Mesendoderm (in vitro differentiated cells): ENCODE results near the gene SYPL1.

Experiments used
- DNase-seq: peaks from one replicate; pipeline ENCODE4 v3.0.0; 2013
- H2AK5ac ChIP-seq: 2 replicates; pipeline ENCODE4 v1.6.1; 2013; ENCODE audit warnings: low read length, inconsistent platforms
- H2BK120ac ChIP-seq: 2 replicates; pipeline ENCODE4 v1.6.1; 2013; ENCODE audit warnings: low read depth, mild to moderate bottlenecking, low read length, moderate library complexity, mixed read lengths
- H2BK15ac ChIP-seq: replicated peaks from 2 replicates; pipeline ENCODE4 v1.6.1; 2013; ENCODE audit warnings: low read depth, mild to moderate bottlenecking, moderate library complexity
- H2BK5ac ChIP-seq: 2 replicates; pipeline ENCODE4 v1.6.1; 2013; ENCODE audit warnings: low read length, inconsistent platforms
- H3K18ac ChIP-seq: 2 replicates; pipeline ENCODE4 v1.6.1; 2013; ENCODE audit warnings: mild to moderate bottlenecking, low read length, mixed read lengths
- H3K23ac ChIP-seq: one replicate; pipeline ENCODE4 v1.6.1; 2013; ENCODE audit warnings: low read length
- H3K27ac ChIP-seq: 2 replicates; pipeline ENCODE4 v1.5.1; 2013; ENCODE audit warnings: low read depth, mild to moderate bottlenecking, inconsistent platforms, low read length, moderate library complexity
- H3K27me3 ChIP-seq: 2 replicates; pipeline ENCODE4 v1.6.1; 2013; ENCODE audit warnings: low read length, control low read depth, mild to moderate bottlenecking, inconsistent platforms; ENCODE audit not compliant: insufficient read depth, poor library complexity
- H3K36me3 ChIP-seq: 2 replicates; pipeline ENCODE4 v1.6.1; 2013; ENCODE audit warnings: low read length, inconsistent platforms; ENCODE audit not compliant: control insufficient read depth, insufficient read depth
- H3K4ac ChIP-seq: one replicate; pipeline ENCODE4 v1.6.1; 2013; ENCODE audit warnings: low read depth, mild to moderate bottlenecking, low read length, moderate library complexity
- H3K4me1 ChIP-seq: 2 replicates; pipeline ENCODE4 v1.6.1; 2013; ENCODE audit warnings: low read depth, low read length, inconsistent platforms; ENCODE audit not compliant: control insufficient read depth
- H3K4me2 ChIP-seq: 2 replicates; pipeline ENCODE4 v1.6.1; 2013; ENCODE audit warnings: low read length
- H3K4me3 ChIP-seq: 2 replicates; pipeline ENCODE4 v1.5.1; 2013; ENCODE audit warnings: mild to moderate bottlenecking, low read length
- H3K56ac ChIP-seq: one replicate; pipeline ENCODE4 v1.6.1; 2013; ENCODE audit warnings: low read length
- H3K79me1 ChIP-seq: 2 replicates; pipeline ENCODE4 v1.6.1; 2013; ENCODE audit warnings: low read length, inconsistent platforms
- H3K79me2 ChIP-seq: 2 replicates; pipeline ENCODE4 v1.6.1; 2013; ENCODE audit warnings: mild to moderate bottlenecking, low read length; ENCODE audit not compliant: control insufficient read depth, insufficient read depth
- H3K9ac ChIP-seq: 2 replicates; pipeline ENCODE4 v1.6.1; 2013; ENCODE audit warnings: low read length, inconsistent platforms
- H4K5ac ChIP-seq: one replicate; pipeline ENCODE4 v1.6.1; 2013; ENCODE audit warnings: low read length
- H4K8ac ChIP-seq: one replicate; pipeline ENCODE4 v1.6.1; 2013; ENCODE audit warnings: low read depth, mild to moderate bottlenecking, control low read depth, low read length, moderate library complexity
- WGBS: extraction: QIAGEN DNeasy Blood & Tissue Kit; methylation state at CpG from one replicate; pipeline ENCODE4 v1.1.7; 2013; ENCODE audit warnings: low lambda C conversion rate, missing lambda C conversion rate; ENCODE audit not compliant: insufficient coverage; ENCODE audit errors: extremely low coverage; 5-methylcytosine and 5-hydroxymethylcytosine counted together

Gene SYPL1

GRCh38 chr7:106108991-106109390 is 3.1 kb downstream of the SYPL1 start:
- Histone ChIP-seq H2BK120ac (no peak overlapping the region), H4K5ac (no peak overlapping the region), H2AK5ac (no peak overlapping the region), H2BK5ac (no peak overlapping the region), H3K4me1 (peaks cover 5% of the 10 kb centered on the region), H3K4me2 (no peak overlapping the region), H3K79me1 (peaks cover 9% of the 10 kb centered on the region), H3K4me3 (no peak overlapping the region), H3K27ac (no peak overlapping the region), H3K79me2 (peaks cover 42% of the 10 kb centered on the region), H3K56ac (no peak overlapping the region), H3K23ac (no peak overlapping the region), H4K8ac (no peak overlapping the region), H3K9ac (no peak overlapping the region), H3K18ac (no peak overlapping the region), H2BK15ac (no peak overlapping the region), H3K4ac (no peak overlapping the region), H3K36me3 (no peaks in the 10 kb centered on the region), H3K27me3 (no peaks in the 10 kb centered on the region)
- DNase-seq: no peak
- no CpG with 5 or more reads among the region's 1 CpG for WGBS

DNA sequence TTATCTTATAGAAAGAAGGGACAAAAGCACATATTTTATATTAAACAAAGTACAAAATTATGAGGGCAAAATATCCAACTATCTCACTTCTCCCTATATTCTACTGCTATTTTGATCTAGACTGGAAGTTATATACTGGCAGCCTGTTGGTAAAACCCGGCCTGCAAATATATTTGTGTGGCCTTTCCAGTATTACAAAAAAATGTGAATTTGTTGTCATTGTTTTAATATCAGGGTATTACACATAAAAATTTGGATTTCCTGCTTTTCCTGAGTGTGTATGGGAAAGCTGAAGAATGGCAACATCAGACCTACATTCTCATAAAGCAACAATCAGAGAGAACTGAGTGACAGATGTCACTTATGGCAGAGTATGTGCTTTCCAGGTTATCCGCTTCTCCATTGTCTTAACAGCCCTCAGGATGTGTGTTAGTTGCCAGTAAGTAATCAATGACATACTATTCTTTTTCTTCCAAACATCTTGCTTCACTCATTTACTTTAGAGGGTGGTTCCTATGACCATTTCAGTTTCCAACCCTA is 7.3 kb downstream of the SYPL1 start:
- Histone ChIP-seq H2BK15ac (no peak overlapping the region), H3K56ac (no peak overlapping the region), H3K79me2 (peaks cover 51% of the 10 kb centered on the region), H3K79me1 (peaks cover 11% of the 10 kb centered on the region), H3K27me3 (no peaks in the 10 kb centered on the region), H4K8ac (no peak overlapping the region), H2BK5ac (no peak overlapping the region), H3K4me2 (no peak overlapping the region), H3K9ac (no peak overlapping the region), H3K4ac (no peak overlapping the region), H4K5ac (no peak overlapping the region), H3K18ac (no peak overlapping the region), H3K4me3 (no peak overlapping the region), H2BK120ac (no peak overlapping the region), H3K23ac (no peak overlapping the region), H3K36me3 (no peaks in the 10 kb centered on the region), H3K27ac (no peak overlapping the region), H2AK5ac (no peak overlapping the region), H3K4me1 (peaks cover 4% of the 10 kb centered on the region)
- DNase-seq: no peak
- WGBS: no CpG with 5 or more reads among the region's 2 CpGs

- Histone ChIP-seq H3K23ac (no peak overlapping the region), H4K5ac (no peak overlapping the region), H3K27ac (no peak overlapping the region), H3K79me1 (peaks cover 8% of the 10 kb centered on the region), H2AK5ac (no peak overlapping the region), H3K4me3 (no peak overlapping the region), H3K79me2 (peaks cover 39% of the 10 kb centered on the region), H3K56ac (no peak overlapping the region), H3K9ac (no peak overlapping the region), H3K18ac (no peak overlapping the region), H2BK120ac (no peak overlapping the region), H3K4ac (no peak overlapping the region), H3K4me1 (peaks cover 2% of the 10 kb centered on the region), H3K36me3 (no peaks in the 10 kb centered on the region), H2BK15ac (no peak overlapping the region), H4K8ac (no peak overlapping the region), H2BK5ac (no peak overlapping the region), H3K4me2 (no peak overlapping the region), H3K27me3 (no peaks in the 10 kb centered on the region)
- DNase-seq: no peak
- no CpG with 5 or more reads among the region's 6 CpGs for WGBS
Measured at GRCh38 chr7:106102387-106102966, 9.6 kb downstream of the SYPL1 start.

DNA sequence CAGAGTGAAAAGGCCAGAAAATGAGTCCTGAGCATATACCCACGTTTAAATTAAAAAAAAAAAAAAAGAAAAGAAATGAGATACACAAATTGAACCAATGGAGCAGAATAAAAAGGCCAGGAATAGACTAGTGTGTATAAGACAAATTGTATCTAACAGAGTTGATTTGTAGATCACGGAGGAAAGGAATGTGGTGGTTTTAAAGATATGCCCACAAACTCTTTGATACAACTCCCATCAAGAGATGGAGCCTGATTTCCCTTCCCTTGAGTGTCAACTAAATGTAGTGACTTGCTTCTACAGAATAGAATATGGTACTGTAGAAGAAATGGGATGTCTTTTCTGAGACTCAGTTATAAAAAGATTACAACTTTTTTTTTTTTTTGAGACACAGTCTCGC is 10.4 kb downstream of the SYPL1 start:
- no peak overlapping the region for H3K4me3 ChIP-seq
- H3K9ac ChIP-seq: no peak overlapping the region
- no peak overlapping the region for H3K4ac ChIP-seq
- no peak overlapping the region for H2BK120ac ChIP-seq
- peaks cover 2% of the 10 kb centered on the region for H3K4me1 ChIP-seq
- H2BK5ac ChIP-seq: no peak overlapping the region
- peaks cover 8% of the 10 kb centered on the region for H3K79me1 ChIP-seq
- H3K36me3 ChIP-seq: no peaks in the 10 kb centered on the region
- WGBS: no CpG with 5 or more reads among the region's 3 CpGs
- no peaks in the 10 kb centered on the region for H3K27me3 ChIP-seq
- H2BK15ac ChIP-seq: no peak overlapping the region
- no peak overlapping the region for H2AK5ac ChIP-seq
- no peak overlapping the region for H3K56ac ChIP-seq
- H3K23ac ChIP-seq: no peak overlapping the region
- no peak overlapping the region for H4K8ac ChIP-seq
- no peak overlapping the region for H3K18ac ChIP-seq
- no peak overlapping the region for H4K5ac ChIP-seq
- DNase-seq: no peak
- H3K27ac ChIP-seq: no peak overlapping the region
- peaks cover 39% of the 10 kb centered on the region for H3K79me2 ChIP-seq
- H3K4me2 ChIP-seq: no peak overlapping the region

GRCh38 chr7:106100863-106101629 is 11.1 kb downstream of the SYPL1 start:
- Histone ChIP-seq H3K56ac (no peak overlapping the region), H3K4me2 (no peak overlapping the region), H3K23ac (no peak overlapping the region), H2AK5ac (no peak overlapping the region), H3K79me1 (peaks cover 8% of the 10 kb centered on the region), H4K5ac (no peak overlapping the region), H3K4me3 (no peak overlapping the region), H4K8ac (no peak overlapping the region), H3K18ac (no peak overlapping the region), H2BK5ac (no peak overlapping the region), H2BK120ac (no peak overlapping the region), H3K4me1 (peaks cover 2% of the 10 kb centered on the region), H3K79me2 (peaks cover 36% of the 10 kb centered on the region), H2BK15ac (no peak overlapping the region), H3K27me3 (no peaks in the 10 kb centered on the region), H3K4ac (no peak overlapping the region), H3K27ac (no peak overlapping the region), H3K9ac (no peak overlapping the region), H3K36me3 (no peaks in the 10 kb centered on the region)
- no peak for DNase-seq
- 100% methylated on average over 1 of the region's 5 CpGs for WGBS
